Cardiac fibroblast (primary cell): ENCODE results near the gene CYP3A4.
"Not testable (repeated sequence)": the region's sequence is repeated elsewhere in the genome, so short reads cannot be mapped to it uniquely, and the experiment has no call there.

Source experiments
- DNase-seq, 2 donors: peaks; one replicate each; pipeline versions ENCODE4 v3.0.0 to v3.0.0-alpha.2; 2010; ENCODE audit warnings: low read depth in 2 of 2
- H3K4me3 ChIP-seq, 2 donors: replicated peaks in 1 of 2; 1 replicate in 1 of 2; 2 replicates in 1 of 2; pipeline ENCODE4 v1.5.1; 2011; ENCODE audit warnings: low read depth in 2 of 2, low read length in 2 of 2, mild to moderate bottlenecking in 2 of 2, moderate library complexity in 1 of 2
- TF ChIP-seq, protein P1 (sequence below): IDR thresholded peaks from one replicate; pipeline ENCODE4 v1.5.1; 2011; ENCODE audit warnings: low read depth, mild to moderate bottlenecking, low read length, inconsistent platforms

Gene CYP3A4

DNA sequence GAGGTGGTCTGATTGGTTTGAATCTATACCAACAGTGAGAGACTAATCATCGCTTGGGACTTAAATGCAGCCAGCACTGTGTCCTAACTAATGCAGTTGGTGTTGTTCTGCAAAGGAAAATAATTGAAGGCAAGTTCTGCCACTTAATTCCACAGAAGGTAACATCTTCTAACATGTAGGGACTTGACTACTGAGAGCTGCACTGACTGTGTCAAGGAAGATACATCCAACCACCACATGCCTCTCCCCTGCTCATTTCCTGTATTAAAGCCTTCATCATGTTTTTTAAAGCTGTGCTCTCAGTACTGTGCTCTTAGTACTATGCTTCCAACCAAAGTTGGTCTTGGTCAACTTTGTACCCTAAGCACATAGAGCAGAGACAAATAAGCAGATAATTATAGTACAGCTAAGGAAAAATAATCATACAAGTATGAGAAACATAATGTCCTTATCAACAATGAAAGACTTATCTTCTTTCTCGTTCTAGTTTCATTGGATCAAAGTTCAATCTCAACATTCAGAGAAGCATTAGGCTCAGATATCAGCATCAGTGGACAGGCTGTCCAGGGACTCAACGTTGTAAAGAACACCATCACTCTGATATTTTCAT, 2.8 kb upstream of the CYP3A4 start:
- no peak for DNase-seq
- no peak overlapping the region for H3K4me3 ChIP-seq
- TF ChIP-seq, protein P1, sequence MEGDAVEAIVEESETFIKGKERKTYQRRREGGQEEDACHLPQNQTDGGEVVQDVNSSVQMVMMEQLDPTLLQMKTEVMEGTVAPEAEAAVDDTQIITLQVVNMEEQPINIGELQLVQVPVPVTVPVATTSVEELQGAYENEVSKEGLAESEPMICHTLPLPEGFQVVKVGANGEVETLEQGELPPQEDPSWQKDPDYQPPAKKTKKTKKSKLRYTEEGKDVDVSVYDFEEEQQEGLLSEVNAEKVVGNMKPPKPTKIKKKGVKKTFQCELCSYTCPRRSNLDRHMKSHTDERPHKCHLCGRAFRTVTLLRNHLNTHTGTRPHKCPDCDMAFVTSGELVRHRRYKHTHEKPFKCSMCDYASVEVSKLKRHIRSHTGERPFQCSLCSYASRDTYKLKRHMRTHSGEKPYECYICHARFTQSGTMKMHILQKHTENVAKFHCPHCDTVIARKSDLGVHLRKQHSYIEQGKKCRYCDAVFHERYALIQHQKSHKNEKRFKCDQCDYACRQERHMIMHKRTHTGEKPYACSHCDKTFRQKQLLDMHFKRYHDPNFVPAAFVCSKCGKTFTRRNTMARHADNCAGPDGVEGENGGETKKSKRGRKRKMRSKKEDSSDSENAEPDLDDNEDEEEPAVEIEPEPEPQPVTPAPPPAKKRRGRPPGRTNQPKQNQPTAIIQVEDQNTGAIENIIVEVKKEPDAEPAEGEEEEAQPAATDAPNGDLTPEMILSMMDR = no peak

DNA sequence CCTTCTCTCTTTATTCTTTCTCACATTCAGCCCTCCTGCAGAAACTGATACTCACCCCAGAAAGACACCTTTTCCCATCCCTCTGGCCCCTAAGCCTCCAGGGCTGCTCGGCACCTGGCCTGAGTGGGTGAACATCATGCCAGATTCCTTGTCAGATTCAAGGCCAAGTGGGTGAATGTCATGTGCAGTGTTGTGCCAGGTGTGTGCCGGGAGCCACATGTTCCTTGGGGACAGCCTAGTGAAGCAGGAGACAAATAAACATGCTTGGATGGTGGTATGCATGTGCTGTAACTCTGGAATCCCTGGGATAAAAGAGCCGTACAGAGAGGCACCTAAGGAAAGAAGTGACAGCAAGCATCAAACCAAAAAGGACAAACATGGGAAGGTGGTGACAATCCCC, 1.7 kb upstream of the CYP3A4 start:
- not testable (repeated sequence) for H3K4me3 ChIP-seq, DNase-seq

DNA sequence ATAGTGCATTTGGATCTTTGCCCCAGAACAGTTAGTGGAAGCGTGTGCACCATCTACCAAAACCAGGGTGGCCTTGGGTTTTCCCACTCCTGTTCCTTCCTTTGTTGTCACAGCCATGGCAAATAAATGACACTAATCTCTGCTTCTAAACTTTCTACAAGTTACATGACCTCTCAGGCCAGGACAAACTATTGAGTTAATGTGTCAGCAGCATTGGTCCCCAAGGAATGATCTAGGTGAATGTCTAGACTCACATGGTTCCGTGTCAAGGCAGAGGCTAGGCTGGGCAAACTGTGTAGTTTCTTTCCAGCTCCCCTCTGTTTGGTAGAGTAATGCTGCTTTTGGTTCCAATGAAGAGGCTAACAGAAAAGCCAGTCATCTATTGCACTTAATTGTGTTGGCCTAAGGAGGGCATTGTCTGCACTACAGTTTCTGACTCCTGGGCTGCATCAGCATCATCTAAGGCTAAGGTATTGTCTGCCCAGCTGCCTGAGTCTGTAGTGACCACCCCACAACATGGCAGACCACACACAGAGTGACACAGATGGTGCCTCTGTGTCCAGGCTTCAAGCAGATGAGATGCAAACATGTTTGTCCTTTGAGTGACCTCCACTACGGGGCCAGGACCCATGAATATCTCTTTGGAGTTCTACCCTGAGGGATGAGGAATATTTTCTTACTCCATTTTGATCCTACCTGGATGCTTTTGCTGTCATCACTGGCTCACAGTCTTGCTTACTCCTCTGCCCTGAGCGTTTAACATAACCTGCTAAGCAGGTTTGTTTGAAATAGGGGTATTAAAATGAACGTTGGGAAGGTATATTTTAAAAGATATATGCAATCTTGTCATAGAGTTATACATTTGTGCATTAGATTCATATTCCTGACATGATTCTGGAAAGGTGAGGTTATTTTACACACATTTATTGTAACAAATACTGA, 1.7 kb downstream of the CYP3A4 start:
- TF ChIP-seq, protein P1 = no peak
- no peak overlapping the region for H3K4me3 ChIP-seq
- DNase-seq = no peak

DNA sequence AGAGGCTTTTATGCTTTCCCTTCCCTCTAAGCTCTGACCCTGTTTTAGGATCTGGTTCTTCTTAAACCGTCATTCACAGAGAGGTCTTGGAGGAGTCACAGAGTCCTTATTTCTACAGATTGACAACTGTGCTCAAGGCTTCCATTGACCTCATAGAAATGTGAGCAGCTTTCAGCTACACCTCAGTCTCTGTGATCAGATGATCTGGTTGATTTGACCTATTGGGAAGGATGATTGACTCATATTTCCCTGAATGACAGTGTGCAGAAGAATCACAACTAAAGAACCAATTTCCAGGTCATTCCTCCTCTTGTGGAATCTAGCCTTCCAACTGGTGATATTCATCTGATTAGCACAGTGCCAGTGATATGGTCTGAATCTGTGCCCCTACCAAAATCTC, 3.4 kb downstream of the CYP3A4 start:
- TF ChIP-seq, protein P1 = no peak
- no peak for DNase-seq
- H3K4me3 ChIP-seq = no peak overlapping the region

DNA sequence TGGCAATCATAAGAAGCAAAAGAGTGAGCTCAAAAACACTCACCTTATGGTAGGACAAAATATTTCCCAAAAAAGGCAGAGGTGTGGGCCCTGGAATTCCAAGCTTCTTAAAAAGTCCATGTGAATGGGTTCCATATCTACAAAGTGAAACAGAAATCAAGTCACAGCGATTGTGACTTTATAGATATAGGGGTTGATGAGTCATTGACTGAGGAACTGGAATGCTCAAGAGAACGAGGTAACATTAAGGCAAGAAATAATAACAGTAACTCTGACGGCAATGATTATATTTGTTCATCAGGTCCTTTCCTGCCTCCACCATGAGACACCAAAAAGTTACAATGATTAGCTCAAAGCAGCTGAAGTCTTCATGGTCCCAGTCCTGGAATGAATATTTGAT, 4.0 kb downstream of the CYP3A4 start:
- DNase-seq = no peak
- TF ChIP-seq, protein P1 = no peak
- no peak overlapping the region for H3K4me3 ChIP-seq

DNA sequence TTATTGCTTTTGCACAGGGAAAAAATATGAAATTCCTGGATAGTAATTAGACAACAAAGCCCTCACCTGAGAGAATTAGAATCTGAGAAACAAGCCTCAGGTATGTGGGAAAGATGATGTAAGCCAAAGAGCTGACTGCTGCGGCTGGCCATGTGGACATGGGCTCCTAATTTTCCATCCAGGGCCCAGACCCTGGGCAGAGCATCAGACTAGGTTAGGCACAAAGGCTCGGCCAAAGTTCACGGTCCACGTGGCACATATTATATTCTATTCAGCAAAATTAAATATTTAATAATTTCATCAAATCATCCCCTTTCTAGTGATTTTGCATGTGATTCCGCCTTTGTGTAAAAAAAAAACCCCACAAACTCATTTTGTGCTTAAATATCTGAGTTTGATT, 5.1 kb downstream of the CYP3A4 start:
- TF ChIP-seq, protein P1 = no peak
- no peak for DNase-seq
- no peak overlapping the region for H3K4me3 ChIP-seq

DNA sequence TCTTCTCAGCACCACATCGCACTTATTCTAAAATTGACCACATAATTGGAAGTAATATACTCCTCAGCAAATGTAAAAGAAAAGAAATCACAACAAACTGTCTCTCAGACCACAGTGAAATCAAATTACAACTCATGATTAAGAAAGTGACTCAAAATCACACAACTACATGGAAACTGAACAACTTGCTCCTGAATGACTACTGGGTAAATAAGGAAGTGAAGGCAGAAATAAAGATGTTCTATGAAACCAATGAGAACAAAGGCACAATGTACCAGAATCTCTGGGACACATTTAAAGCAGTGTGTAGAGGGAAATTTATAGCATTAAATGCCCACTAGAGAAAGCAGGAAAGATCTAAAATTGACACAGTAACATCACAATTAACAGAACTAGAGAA, 10.6 kb downstream of the CYP3A4 start:
- DNase-seq, H3K4me3 ChIP-seq: not testable (repeated sequence)
